Hepatocyte (in vitro differentiated cells): ENCODE data around the gene SLC30A3. TPM values are rescaled to one million over a fixed set of nuclear protein-coding genes. Genes with fewer than 3 reads are reported as not detected.

Source experiments
- DNase-seq: peaks from one replicate; pipeline ENCODE4 v3.0.0-alpha.2; 2016; ENCODE audit warnings: low spot score
- H2AFZ ChIP-seq: fragments of 200-600 bp; sonication (generic); 2 replicates; pipeline ENCODE4 v1.6.0; 2016; ENCODE audit warnings: antibody characterized with exemption, mild to moderate bottlenecking
- H3K27ac ChIP-seq: fragments of 200-600 bp; sonication (generic); 2 replicates; pipeline ENCODE4 v1.5.1; 2016; ENCODE audit warnings: mild to moderate bottlenecking
- H3K27me3 ChIP-seq: fragments of 200-600 bp; sonication (generic); 2 replicates; pipeline ENCODE4 v1.6.1; 2016
- H3K36me3 ChIP-seq: fragments of 200-600 bp; sonication (generic); replicated peaks from 2 replicates; pipeline ENCODE4 v1.5.1; 2016; ENCODE audit warnings: low read depth; ENCODE audit not compliant: insufficient read depth
- H3K4me1 ChIP-seq: fragments of 200-600 bp; sonication (generic); 2 replicates; pipeline ENCODE4 v1.5.1; 2016; ENCODE audit warnings: mild to moderate bottlenecking, moderate library complexity; ENCODE audit not compliant: insufficient read depth
- H3K4me2 ChIP-seq: fragments of 200-600 bp; sonication (generic); 2 replicates; pipeline ENCODE4 v1.6.0; 2016
- H3K4me3 ChIP-seq: fragments of 200-600 bp; sonication (generic); 2 replicates; pipeline ENCODE4 v1.5.1; 2016; ENCODE audit warnings: mild to moderate bottlenecking
- H3K79me2 ChIP-seq: fragments of 200-600 bp; sonication (generic); 2 replicates; pipeline ENCODE4 v1.6.0; 2017; ENCODE audit warnings: mild to moderate bottlenecking
- H3K9me2 ChIP-seq: fragments of 200-600 bp; sonication (generic); replicated peaks from 2 replicates; pipeline ENCODE4 v1.6.0; 2017; ENCODE audit warnings: mild to moderate bottlenecking; ENCODE audit not compliant: insufficient read depth
- H3K9me3 ChIP-seq: fragments of 200-600 bp; sonication (generic); 2 replicates; pipeline ENCODE4 v1.5.1; 2016; ENCODE audit warnings: low read depth, mild to moderate bottlenecking
- H4K20me1 ChIP-seq: fragments of 200-600 bp; sonication (generic); 2 replicates; pipeline ENCODE4 v1.6.0; 2016; ENCODE audit warnings: mild to moderate bottlenecking; ENCODE audit not compliant: insufficient read depth, poor library complexity, severe bottlenecking
- EZH2 ChIP-seq: fragments of 200-600 bp; sonication (generic); IDR thresholded peaks from 2 replicates; pipeline ENCODE4 v1.6.1; 2016; ENCODE audit warnings: antibody characterized with exemption, mild to moderate bottlenecking, borderline replicate concordance
- EZH2phosphoT487 ChIP-seq: fragments of 200-600 bp; sonication (generic); IDR thresholded peaks from one replicate; pipeline ENCODE4 v1.6.1; 2018; ENCODE audit warnings: antibody characterized with exemption, mild to moderate bottlenecking, low read depth, moderate library complexity; ENCODE audit not compliant: unreplicated experiment, severe bottlenecking
- whole genome bisulfite sequencing: methylation state at CpG from one replicate; pipeline ENCODE4 v1.1.6; 2016; ENCODE audit warnings: low lambda C conversion rate; ENCODE audit errors: missing lambda C conversion rate; 5-methylcytosine and 5-hydroxymethylcytosine counted together
- polyA plus RNA-seq: library from polyadenylated mRNA; unstranded; fragments of >200 nt; fragmentation: Nextera tagmentation; extraction: Ambion mirVana; gene quantifications from 2 replicates; pipeline ENCODE4 v1.2.1, GENCODE V29; 2016
- total RNA-seq: library from RNA; depleted of rRNA; stranded (reverse); fragments of >200 nt; gene quantifications from 2 replicates; pipeline ENCODE4 v1.2.3, GENCODE V29; 2014
- TF ChIP-seq, protein P1 (sequence below): fragments of 200-600 bp; sonication (generic); IDR thresholded peaks from 2 replicates; pipeline ENCODE4 v1.5.1; 2016; ENCODE audit warnings: antibody characterized with exemption, mild to moderate bottlenecking; ENCODE audit not compliant: poor library complexity

SLC30A3 gene
- total and polyA plus RNA-seq, 2 experiments from 2014 or later = 0.20 TPM; not detected in 1

DNA sequence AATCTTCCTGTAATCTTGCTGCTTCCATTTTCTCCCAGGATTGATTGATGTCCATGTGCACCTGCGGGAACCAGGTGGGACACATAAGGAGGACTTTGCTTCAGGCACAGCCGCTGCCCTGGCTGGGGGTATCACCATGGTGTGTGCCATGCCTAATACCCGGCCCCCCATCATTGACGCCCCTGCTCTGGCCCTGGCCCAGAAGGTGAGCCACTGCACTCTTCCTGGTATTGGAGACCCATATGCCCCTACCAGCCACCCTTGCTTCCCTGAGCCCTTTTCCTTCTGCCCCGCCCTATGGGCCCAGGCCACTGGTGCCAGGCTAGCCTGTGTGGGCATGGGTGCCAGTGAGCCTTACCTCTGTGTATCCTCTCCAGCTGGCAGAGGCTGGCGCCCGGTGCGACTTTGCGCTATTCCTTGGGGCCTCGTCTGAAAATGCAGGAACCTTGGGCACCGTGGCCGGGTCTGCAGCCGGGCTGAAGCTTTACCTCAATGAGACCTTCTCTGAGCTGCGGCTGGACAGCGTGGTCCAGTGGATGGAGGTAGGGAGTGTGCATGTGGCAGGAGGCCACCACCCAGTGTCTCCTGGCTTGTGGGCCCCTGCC is 25.4 kb downstream of the SLC30A3 start:
- Histone ChIP-seq H3K4me1 (no peaks in the 10 kb centered on the region), H3K27ac (no peak overlapping the region), H2AFZ (no peak overlapping the region), H3K36me3 (no peaks in the 10 kb centered on the region), H3K27me3 (no peaks in the 10 kb centered on the region), H3K4me2 (no peak overlapping the region), H3K9me2 (no peaks in the 10 kb centered on the region), H3K9me3 (no peaks in the 10 kb centered on the region), H3K79me2 (no peaks in the 10 kb centered on the region), H3K4me3 (no peak overlapping the region), H4K20me1 (no peaks in the 10 kb centered on the region)
- DNase-seq = no peak
- TF ChIP-seq EZH2phosphoT487 = no peak
- TF ChIP-seq EZH2 = no peak
- TF ChIP-seq, protein P1, sequence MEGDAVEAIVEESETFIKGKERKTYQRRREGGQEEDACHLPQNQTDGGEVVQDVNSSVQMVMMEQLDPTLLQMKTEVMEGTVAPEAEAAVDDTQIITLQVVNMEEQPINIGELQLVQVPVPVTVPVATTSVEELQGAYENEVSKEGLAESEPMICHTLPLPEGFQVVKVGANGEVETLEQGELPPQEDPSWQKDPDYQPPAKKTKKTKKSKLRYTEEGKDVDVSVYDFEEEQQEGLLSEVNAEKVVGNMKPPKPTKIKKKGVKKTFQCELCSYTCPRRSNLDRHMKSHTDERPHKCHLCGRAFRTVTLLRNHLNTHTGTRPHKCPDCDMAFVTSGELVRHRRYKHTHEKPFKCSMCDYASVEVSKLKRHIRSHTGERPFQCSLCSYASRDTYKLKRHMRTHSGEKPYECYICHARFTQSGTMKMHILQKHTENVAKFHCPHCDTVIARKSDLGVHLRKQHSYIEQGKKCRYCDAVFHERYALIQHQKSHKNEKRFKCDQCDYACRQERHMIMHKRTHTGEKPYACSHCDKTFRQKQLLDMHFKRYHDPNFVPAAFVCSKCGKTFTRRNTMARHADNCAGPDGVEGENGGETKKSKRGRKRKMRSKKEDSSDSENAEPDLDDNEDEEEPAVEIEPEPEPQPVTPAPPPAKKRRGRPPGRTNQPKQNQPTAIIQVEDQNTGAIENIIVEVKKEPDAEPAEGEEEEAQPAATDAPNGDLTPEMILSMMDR = no peak
- 96% methylated on average over 15 of the region's 15 CpGs for WGBS

DNA sequence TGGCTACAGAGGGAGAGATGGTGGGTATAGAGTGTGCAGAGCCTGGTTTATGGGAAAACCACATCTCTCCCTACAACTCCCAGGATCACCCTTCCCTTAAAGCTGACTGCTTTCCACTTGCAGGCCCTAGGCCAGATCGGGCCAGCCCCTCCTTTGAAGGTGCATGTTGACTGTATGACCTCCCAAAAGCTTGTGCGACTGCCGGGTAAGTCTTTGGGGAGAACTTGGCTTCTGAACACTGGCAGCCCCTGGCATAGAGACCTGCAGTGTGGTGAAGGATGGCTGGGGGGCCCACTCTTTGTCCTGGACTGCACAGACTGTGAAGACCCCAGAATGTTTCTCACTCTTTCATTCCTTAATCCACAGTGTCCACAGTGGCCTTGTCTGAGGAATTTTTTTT is 26.2 kb downstream of the SLC30A3 start:
- Histone ChIP-seq H3K9me3 (no peaks in the 10 kb centered on the region), H3K4me3 (no peak overlapping the region), H3K4me2 (no peak overlapping the region), H3K27ac (no peak overlapping the region), H3K36me3 (no peaks in the 10 kb centered on the region), H3K9me2 (no peaks in the 10 kb centered on the region), H3K4me1 (no peaks in the 10 kb centered on the region), H3K79me2 (no peaks in the 10 kb centered on the region), H3K27me3 (no peaks in the 10 kb centered on the region), H2AFZ (no peak overlapping the region), H4K20me1 (no peaks in the 10 kb centered on the region)
- no peak for DNase-seq
- WGBS = 98% methylated on average over 3 of the region's 3 CpGs
- TF ChIP-seq, protein P1 = no peak
- TF ChIP-seq EZH2phosphoT487 (no peak), EZH2 (no peak)

DNA sequence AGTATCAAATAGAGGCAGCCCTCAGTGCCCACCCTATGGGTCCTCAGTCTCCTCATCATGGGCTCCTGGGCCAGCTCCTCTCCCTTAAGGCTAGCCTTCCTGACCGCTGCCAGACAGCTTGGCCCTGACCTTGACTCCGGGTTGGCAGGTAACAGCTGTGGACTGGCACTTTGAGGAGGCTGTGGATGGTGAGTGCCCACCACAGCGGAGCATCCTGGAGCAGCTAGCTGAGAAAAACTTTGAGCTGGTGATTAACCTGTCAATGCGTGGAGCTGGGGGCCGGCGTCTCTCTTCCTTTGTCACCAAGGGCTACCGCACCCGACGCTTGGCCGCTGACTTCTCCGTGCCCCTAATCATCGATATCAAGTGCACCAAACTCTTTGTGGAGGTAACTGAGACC is 26.7 kb downstream of the SLC30A3 start:
- Histone ChIP-seq H3K27me3 (no peaks in the 10 kb centered on the region), H3K9me3 (no peaks in the 10 kb centered on the region), H3K36me3 (no peaks in the 10 kb centered on the region), H3K79me2 (no peaks in the 10 kb centered on the region), H4K20me1 (no peaks in the 10 kb centered on the region), H3K4me3 (no peak overlapping the region), H3K9me2 (no peaks in the 10 kb centered on the region), H3K4me1 (no peaks in the 10 kb centered on the region), H3K27ac (no peak overlapping the region), H3K4me2 (no peak overlapping the region), H2AFZ (no peak overlapping the region)
- WGBS = 96% methylated on average over 12 of the region's 12 CpGs
- TF ChIP-seq EZH2 (no peak), EZH2phosphoT487 (no peak)
- TF ChIP-seq, protein P1 = no peak
- DNase-seq = no peak

DNA sequence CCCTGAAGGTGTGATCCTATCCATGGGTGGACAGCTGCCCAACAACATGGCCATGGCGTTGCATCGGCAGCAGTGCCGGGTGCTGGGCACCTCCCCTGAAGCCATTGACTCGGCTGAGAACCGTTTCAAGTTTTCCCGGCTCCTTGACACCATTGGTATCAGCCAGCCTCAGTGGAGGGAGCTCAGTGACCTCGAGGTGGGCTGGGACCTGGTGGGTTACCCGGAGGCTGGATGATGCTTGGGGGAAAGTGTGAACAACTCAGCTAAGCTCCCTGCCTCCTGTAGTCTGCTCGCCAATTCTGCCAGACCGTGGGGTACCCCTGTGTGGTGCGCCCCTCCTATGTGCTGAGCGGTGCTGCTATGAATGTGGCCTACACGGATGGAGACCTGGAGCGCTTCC is 29.5 kb downstream of the SLC30A3 start:
- Histone ChIP-seq H4K20me1 (no peaks in the 10 kb centered on the region), H3K36me3 (no peaks in the 10 kb centered on the region), H3K4me1 (no peaks in the 10 kb centered on the region), H3K4me3 (no peak overlapping the region), H3K27me3 (no peaks in the 10 kb centered on the region), H3K79me2 (no peaks in the 10 kb centered on the region), H3K4me2 (no peak overlapping the region), H3K9me2 (no peaks in the 10 kb centered on the region), H3K9me3 (no peaks in the 10 kb centered on the region), H3K27ac (no peak overlapping the region), H2AFZ (no peak overlapping the region)
- 95% methylated on average over 14 of the region's 14 CpGs for whole genome bisulfite sequencing
- no peak for DNase-seq
- no peak for TF ChIP-seq EZH2phosphoT487
- no peak for TF ChIP-seq EZH2
- TF ChIP-seq, protein P1 = no peak
